ENCODE data around the gene CNPY2.
"Not testable (repeated sequence)": the region's sequence is repeated elsewhere in the genome, so short reads cannot be mapped to it uniquely, and the experiment has no call there.

Gene CNPY2

GRCh38 chr12:56346675-56347074 lies 30.9 kb upstream of the CNPY2 start:
- H3K4me1 ChIP-seq: no peaks in the 10 kb centered on the region
- no peak for TF ChIP-seq CTCF (IDR thresholded peaks at IDR 0.05)
- no peaks in the 10 kb centered on the region for H3K27me3 ChIP-seq (ENCODE audit: control insufficient read depth, insufficient read depth, low read length)
- H3K4me3 ChIP-seq (ENCODE audit: low read depth, low read length): no peak overlapping the region
- H3K4me2 ChIP-seq (ENCODE audit: low read length): no peak overlapping the region
- no peak overlapping the region for H2AFZ ChIP-seq
- H3K9ac ChIP-seq: no peak overlapping the region
- H3K27ac ChIP-seq: no peak overlapping the region
- no peaks in the 10 kb centered on the region for H3K9me3 ChIP-seq (ENCODE audit: control insufficient read depth, low read length)
- no peaks in the 10 kb centered on the region for H3K36me3 ChIP-seq (ENCODE audit: control insufficient read depth, insufficient read depth, low read length)
- H3K79me2 ChIP-seq: no peaks in the 10 kb centered on the region

DNA sequence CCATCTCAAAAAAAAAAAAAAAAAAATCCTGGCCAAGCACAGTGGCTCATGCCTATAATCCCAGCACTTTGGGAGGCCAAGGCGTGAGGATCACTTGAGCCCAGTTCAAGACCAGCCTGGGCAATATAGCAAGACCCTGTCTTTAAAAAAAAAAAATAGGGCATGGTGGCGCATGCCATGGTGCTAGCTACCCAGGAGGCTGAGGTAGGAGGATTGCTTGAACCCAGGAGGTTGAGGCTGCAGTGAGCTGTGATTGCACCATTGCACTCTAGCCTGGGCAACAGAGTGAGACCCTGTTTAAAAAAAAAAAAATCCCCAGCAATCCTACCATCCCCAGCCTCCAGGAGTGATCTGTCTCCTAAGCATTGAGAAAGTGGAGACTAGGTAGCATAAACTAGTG lies 26.5 kb upstream of the CNPY2 start:
- H3K27ac ChIP-seq; H3K4me1 ChIP-seq; H3K4me2 ChIP-seq (ENCODE audit: low read length); H3K9me3 ChIP-seq (ENCODE audit: control insufficient read depth, low read length); H2AFZ ChIP-seq; H3K27me3 ChIP-seq (ENCODE audit: control insufficient read depth, insufficient read depth, low read length); H3K36me3 ChIP-seq (ENCODE audit: control insufficient read depth, insufficient read depth, low read length); H3K79me2 ChIP-seq; H3K9ac ChIP-seq; H3K4me3 ChIP-seq (ENCODE audit: low read depth, low read length): not testable (repeated sequence)

DNA sequence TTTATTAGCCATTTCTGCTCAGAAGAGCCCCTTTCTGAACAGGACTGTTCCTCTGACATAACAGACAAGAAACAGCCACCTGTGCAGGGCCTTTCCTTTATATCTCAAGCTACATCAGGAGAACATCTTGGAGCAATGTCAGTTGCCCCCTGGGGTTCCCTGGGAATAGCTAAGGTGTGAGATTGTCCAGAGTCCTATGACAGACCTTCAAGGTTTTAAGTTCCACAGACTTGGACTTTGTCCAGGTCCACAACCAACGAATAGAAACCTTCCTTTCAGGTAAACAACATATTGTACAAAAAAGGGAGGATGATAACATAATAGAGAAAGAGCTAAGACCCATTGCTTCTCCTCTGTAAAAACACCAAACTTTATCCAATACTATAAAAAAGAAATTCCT lies 25.8 kb upstream of the CNPY2 start:
- H3K36me3 ChIP-seq (ENCODE audit: control insufficient read depth, insufficient read depth, low read length): no peaks in the 10 kb centered on the region
- no peak overlapping the region for H2AFZ ChIP-seq
- no peak for TF ChIP-seq CTCF (IDR thresholded peaks at IDR 0.05)
- H3K4me1 ChIP-seq: no peaks in the 10 kb centered on the region
- H3K9me3 ChIP-seq (ENCODE audit: control insufficient read depth, low read length): no peaks in the 10 kb centered on the region
- H3K27me3 ChIP-seq (ENCODE audit: control insufficient read depth, insufficient read depth, low read length): no peaks in the 10 kb centered on the region
- H3K27ac ChIP-seq: no peak overlapping the region
- no peak overlapping the region for H3K4me3 ChIP-seq (ENCODE audit: low read depth, low read length)
- H3K4me2 ChIP-seq (ENCODE audit: low read length): no peak overlapping the region
- H3K9ac ChIP-seq: no peak overlapping the region
- no peaks in the 10 kb centered on the region for H3K79me2 ChIP-seq

DNA sequence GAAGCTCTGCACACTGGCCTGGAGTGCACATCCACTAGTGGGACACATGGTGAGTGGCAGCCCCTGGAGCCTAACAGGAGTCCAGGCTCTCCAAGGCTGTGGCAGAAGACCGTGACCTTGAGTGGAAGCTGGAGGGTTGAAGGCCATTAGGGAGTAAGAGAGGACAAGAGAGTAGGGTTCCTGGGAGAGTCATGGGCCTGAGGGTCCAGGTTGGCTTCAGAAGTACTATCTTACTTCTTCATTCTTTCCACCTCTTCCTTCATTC lies 23.3 kb upstream of the CNPY2 start:
- no peak overlapping the region for H3K27ac ChIP-seq
- no peak overlapping the region for H3K4me3 ChIP-seq (ENCODE audit: low read depth, low read length)
- H3K36me3 ChIP-seq (ENCODE audit: control insufficient read depth, insufficient read depth, low read length): no peaks in the 10 kb centered on the region
- no peaks in the 10 kb centered on the region for H3K9me3 ChIP-seq (ENCODE audit: control insufficient read depth, low read length)
- TF ChIP-seq CTCF (IDR thresholded peaks at IDR 0.05): no peak
- no peak overlapping the region for H3K9ac ChIP-seq
- no peaks in the 10 kb centered on the region for H3K79me2 ChIP-seq
- peaks cover 6% of the 10 kb centered on the region for H3K4me1 ChIP-seq
- H2AFZ ChIP-seq: no peak overlapping the region
- H3K4me2 ChIP-seq (ENCODE audit: low read length): no peak overlapping the region
- H3K27me3 ChIP-seq (ENCODE audit: control insufficient read depth, insufficient read depth, low read length): no peaks in the 10 kb centered on the region

- H3K27ac ChIP-seq: no peak within 1 kb of the TSS
- no peak for TF ChIP-seq CTCF (IDR thresholded peaks at IDR 0.05)
- H3K4me1 ChIP-seq: peaks cover 6% of the 10 kb centered on the region
- H3K9me3 ChIP-seq (ENCODE audit: control insufficient read depth, low read length): no peaks in the 10 kb centered on the region
- no peak within 1 kb of the TSS for H3K4me2 ChIP-seq (ENCODE audit: low read length)
- H3K27me3 ChIP-seq (ENCODE audit: control insufficient read depth, insufficient read depth, low read length): no peaks in the 10 kb centered on the region
- no peak within 1 kb of the TSS for H3K9ac ChIP-seq
- H3K79me2 ChIP-seq: no peaks in the 10 kb centered on the region
- H3K36me3 ChIP-seq (ENCODE audit: control insufficient read depth, insufficient read depth, low read length): no peaks in the 10 kb centered on the region
- no peak within 1 kb of the TSS for H3K4me3 ChIP-seq (ENCODE audit: low read depth, low read length)
- H2AFZ ChIP-seq: no peak within 1 kb of the TSS
Measured at GRCh38 chr12:56338308-56339157, 22.7 kb upstream of the CNPY2 start, which contains the start of gene IL23A. Gene IL23A (plus strand): TSS chr12:56338884. CDS start chr12:56339045, 161 bp downstream.

Data from parathyroid adenoma (tissue), 2 donors.